ENCODE measurements around the gene HTRA2. TPM values are rescaled to one million over a fixed set of nuclear protein-coding genes. Genes with fewer than 3 reads are reported as not detected.

The HTRA2 gene
- total RNA-seq, 1 donor from 2014 or later, result 38.1 TPM

Other genes with a start within 250 kb of the HTRA2 start
- gene SLC4A5, start 186.5 kb upstream of the HTRA2 start, total RNA-seq, result under 0.01 and 0.20 TPM in 2 replicates
- 95.2 and 117 TPM in 2 replicates for gene DCTN1, start 149.6 kb upstream of the HTRA2 start, total RNA-seq
- under 0.01 TPM in 1 of 2 replicates, not detected in the other for gene C2orf81, start 108.3 kb upstream of the HTRA2 start, total RNA-seq
- gene WDR54, start 108.2 kb upstream of the HTRA2 start, total RNA-seq, result 24.0 and 32.3 TPM in 2 replicates
- gene RTKN, start 88.0 kb upstream of the HTRA2 start, total RNA-seq, result 11.8 and 28.4 TPM in 2 replicates
- 4.8 and 6.3 TPM in 2 replicates for gene INO80B, start 74.8 kb upstream of the HTRA2 start, total RNA-seq
- 40.3 and 47.6 TPM in 2 replicates for gene WBP1, start 71.5 kb upstream of the HTRA2 start, total RNA-seq
- gene MOGS, start 64.6 kb upstream of the HTRA2 start, total RNA-seq, result 36.4 and 57.5 TPM in 2 replicates
- 28.5 and 39.9 TPM in 2 replicates for gene MRPL53, start 57.3 kb upstream of the HTRA2 start, total RNA-seq
- gene CCDC142, start 46.9 kb upstream of the HTRA2 start, total RNA-seq, result 7.8 and 16.9 TPM in 2 replicates
- 5.0 and 5.4 TPM in 2 replicates for gene TTC31, start 46.9 kb upstream of the HTRA2 start, total RNA-seq
- gene LBX2, start 30.3 kb upstream of the HTRA2 start, total RNA-seq, result 0.20 and 0.65 TPM in 2 replicates
- 7.0 and 8.3 TPM in 2 replicates for gene PCGF1, start 22.2 kb upstream of the HTRA2 start, total RNA-seq
- gene TLX2, start 15.5 kb upstream of the HTRA2 start, total RNA-seq, result not detected in 2 replicates
- gene DQX1, start 3.7 kb upstream of the HTRA2 start, total RNA-seq, result not detected in 2 replicates
- gene AUP1, start 227 bp upstream of the HTRA2 start, total RNA-seq, result 70.2 and 138 TPM in 2 replicates
- gene LOXL3, start 24.0 kb downstream of the HTRA2 start, total RNA-seq, result 0.65 and 1.2 TPM in 2 replicates
- gene DOK1, start 24.8 kb downstream of the HTRA2 start, total RNA-seq, result 19.0 and 22.0 TPM in 2 replicates
- gene M1AP, start 118.4 kb downstream of the HTRA2 start, total RNA-seq, result not detected in 2 replicates
- 1.8 and 2.2 TPM in 2 replicates for gene SEMA4F, start 124.3 kb downstream of the HTRA2 start, total RNA-seq